Endodermal cell (in vitro differentiated cells): ENCODE data around the gene CRTC3. TPM values are rescaled to one million over a fixed set of nuclear protein-coding genes. Genes with fewer than 3 reads are reported as not detected.

Source experiments
- DNase-seq: peaks from one replicate; pipeline ENCODE4 v3.0.0-alpha.2; 2017
- H3K27ac ChIP-seq: 2 replicates; pipeline ENCODE4 v1.5.1; 2013; ENCODE audit warnings: mild to moderate bottlenecking, low read depth, low read length, moderate library complexity
- H3K27me3 ChIP-seq: 2 replicates; pipeline ENCODE4 v1.6.1; 2013; ENCODE audit warnings: mild to moderate bottlenecking, low read length, moderate library complexity; ENCODE audit not compliant: insufficient read depth, control insufficient read depth, poor library complexity, severe bottlenecking
- H3K36me3 ChIP-seq: 2 replicates; pipeline ENCODE4 v1.7.0; 2013; ENCODE audit warnings: mild to moderate bottlenecking, low read length, moderate library complexity; ENCODE audit not compliant: control insufficient read depth, insufficient read depth
- H3K4me1 ChIP-seq: one replicate; pipeline ENCODE4 v1.7.0; 2013; ENCODE audit warnings: low read length; ENCODE audit not compliant: control insufficient read depth, insufficient read depth
- H3K4me3 ChIP-seq: 2 replicates; pipeline ENCODE4 v1.5.1; 2013; ENCODE audit warnings: mild to moderate bottlenecking, low read length, moderate library complexity
- H3K9ac ChIP-seq: 2 replicates; pipeline ENCODE4 v1.6.1; 2013; ENCODE audit warnings: mild to moderate bottlenecking, low read length, moderate library complexity; ENCODE audit not compliant: poor library complexity, severe bottlenecking; ENCODE audit errors: extremely low read depth
- H3K9me3 ChIP-seq: 2 replicates; pipeline ENCODE4 v1.6.1; 2013; ENCODE audit warnings: mild to moderate bottlenecking, low read length, moderate library complexity; ENCODE audit not compliant: control insufficient read depth
- H3K27ac Mint-ChIP-seq: 2 replicates; pipeline ENCODE4 v1.8.0; 2020; ENCODE audit warnings: mixed read lengths
- H3K27me3 Mint-ChIP-seq: 2 replicates; pipeline ENCODE4 v1.8.0; 2021; ENCODE audit warnings: mild to moderate bottlenecking, mixed read lengths; ENCODE audit not compliant: insufficient read depth
- H3K36me3 Mint-ChIP-seq: 2 replicates; pipeline ENCODE4 v1.8.0; 2020; ENCODE audit warnings: low read depth, mixed read lengths
- H3K4me1 Mint-ChIP-seq: 2 replicates; pipeline ENCODE4 v1.8.0; 2020; ENCODE audit warnings: mixed read lengths
- H3K4me3 Mint-ChIP-seq: 2 replicates; pipeline ENCODE4 v1.8.0; 2020; ENCODE audit warnings: mild to moderate bottlenecking, moderate library complexity, mixed read lengths
- H3K9me3 Mint-ChIP-seq: 2 replicates; pipeline ENCODE4 v1.8.0; 2020; ENCODE audit warnings: mild to moderate bottlenecking, mixed read lengths
- CTCF ChIP-seq: fragments of 200-600 bp; sonication (generic); conservative IDR thresholded peaks from 2 replicates; pipeline ENCODE4 v1.5.0; 2021; ENCODE audit warnings: antibody characterized with exemption, mild to moderate bottlenecking
- WGBS, 2 experiments: methylation state at CpG; one replicate each; pipeline versions ENCODE4 v1.1.5 to v1.1.7; 2013; ENCODE audit warnings: missing lambda C conversion rate in 2 of 2, mixed read lengths in 1 of 2; ENCODE audit not compliant: insufficient coverage in 1 of 2, insufficient read length in 1 of 2; 5-methylcytosine and 5-hydroxymethylcytosine counted together
- total RNA-seq, 2 donors: library from RNA; stranded (reverse); fragmentation: NEBNext Ultra II Directional in 1 of 2; extraction: Animal tissue kit (Norgen Biotek cat#: 25700) in 1 of 2; gene quantifications; 2 replicates in 1 of 2; 3 replicates in 1 of 2; pipeline ENCODE4 v1.2.1, GENCODE V29; 2021

The CRTC3 gene
- total RNA-seq, 2 donors from 2014 or later = 17.3 to 21.9 TPM

GRCh38 chr15:90600954-90601353 is 71.2 kb downstream of the CRTC3 start:
- peak; percentile 32 for TF ChIP-seq CTCF
- Histone ChIP-seq H3K4me3 (no peak overlapping the region), H3K27me3 (no peaks in the 10 kb centered on the region), H3K27ac (no peak overlapping the region), H3K4me1 (peaks cover 7% of the 10 kb centered on the region), H3K36me3 (no peaks in the 10 kb centered on the region), H3K9ac (no peak overlapping the region), H3K9me3 (no peaks in the 10 kb centered on the region)
- Mint-ChIP-seq H3K4me1 (peaks cover 28% of the 10 kb centered on the region), H3K27me3 (no peaks in the 10 kb centered on the region), H3K9me3 (no peaks in the 10 kb centered on the region), H3K27ac (peak overlapping the region; percentile 7), H3K36me3 (peaks cover 5% of the 10 kb centered on the region), H3K4me3 (no peak overlapping the region)
- 96 to 99% methylated on average over 7 of the region's 7 CpGs for WGBS, 2 experiments
- peak; percentile 35 for DNase-seq

- Mint-ChIP-seq H3K9me3 (no peaks in the 10 kb centered on the region), H3K4me1 (peaks cover 30% of the 10 kb centered on the region), H3K27me3 (no peaks in the 10 kb centered on the region), H3K4me3 (no peak overlapping the region), H3K36me3 (peaks cover 10% of the 10 kb centered on the region), H3K27ac (no peak overlapping the region)
- DNase-seq = peak; percentile 53
- Histone ChIP-seq H3K9me3 (no peaks in the 10 kb centered on the region), H3K27me3 (no peaks in the 10 kb centered on the region), H3K4me1 (peaks cover 4% of the 10 kb centered on the region), H3K4me3 (no peak overlapping the region), H3K27ac (no peak overlapping the region), H3K36me3 (no peaks in the 10 kb centered on the region), H3K9ac (no peak overlapping the region)
- WGBS, 2 experiments = 83 to 86% methylated on average over 4 of the region's 4 CpGs
- peak; percentile 73 for TF ChIP-seq CTCF
Observed at GRCh38 chr15:90603893-90604292, 74.2 kb downstream of the CRTC3 start.

GRCh38 chr15:90606641-90607040 is 76.9 kb downstream of the CRTC3 start:
- Histone ChIP-seq H3K9ac (no peak overlapping the region), H3K27me3 (no peaks in the 10 kb centered on the region), H3K27ac (no peak overlapping the region), H3K36me3 (no peaks in the 10 kb centered on the region), H3K4me3 (no peak overlapping the region), H3K4me1 (peaks cover 3% of the 10 kb centered on the region), H3K9me3 (no peaks in the 10 kb centered on the region)
- Mint-ChIP-seq H3K36me3 (peaks cover 10% of the 10 kb centered on the region), H3K27ac (no peak overlapping the region), H3K27me3 (no peaks in the 10 kb centered on the region), H3K9me3 (no peaks in the 10 kb centered on the region), H3K4me3 (no peak overlapping the region), H3K4me1 (peaks cover 38% of the 10 kb centered on the region)
- no peak for DNase-seq
- WGBS, 2 experiments = 80 to 87% methylated on average over 3 to 7 of the region's 7 CpGs
- no peak for TF ChIP-seq CTCF
